NCI-H510A (cell line): ENCODE measurements around the gene SLC22A25.

Experiments used
- DNase-seq: peaks from one replicate; lab custom pipeline; 2025; lab: John Stamatoyannopoulos, UW

SLC22A25 gene

GRCh38 chr11:63229815-63230214 lies 13.6 kb downstream of the SLC22A25 start:
- no peak for DNase-seq

GRCh38 chr11:63227521-63228107 lies 15.8 kb downstream of the SLC22A25 start:
- no peak for DNase-seq

GRCh38 chr11:63226488-63227114 lies 16.8 kb downstream of the SLC22A25 start:
- DNase-seq, result no peak

GRCh38 chr11:63214093-63214492 lies 29.3 kb downstream of the SLC22A25 start:
- DNase-seq, result no peak

GRCh38 chr11:63212742-63213141 lies 30.7 kb downstream of the SLC22A25 start:
- DNase-seq, result no peak

GRCh38 chr11:63210111-63210510 lies 33.3 kb downstream of the SLC22A25 start:
- DNase-seq, result no peak
